ENCODE data around the gene MRPL53.
"Not testable (repeated sequence)": the region's sequence is repeated elsewhere in the genome, so short reads cannot be mapped to it uniquely, and the experiment has no call there.

MRPL53 gene

DNA sequence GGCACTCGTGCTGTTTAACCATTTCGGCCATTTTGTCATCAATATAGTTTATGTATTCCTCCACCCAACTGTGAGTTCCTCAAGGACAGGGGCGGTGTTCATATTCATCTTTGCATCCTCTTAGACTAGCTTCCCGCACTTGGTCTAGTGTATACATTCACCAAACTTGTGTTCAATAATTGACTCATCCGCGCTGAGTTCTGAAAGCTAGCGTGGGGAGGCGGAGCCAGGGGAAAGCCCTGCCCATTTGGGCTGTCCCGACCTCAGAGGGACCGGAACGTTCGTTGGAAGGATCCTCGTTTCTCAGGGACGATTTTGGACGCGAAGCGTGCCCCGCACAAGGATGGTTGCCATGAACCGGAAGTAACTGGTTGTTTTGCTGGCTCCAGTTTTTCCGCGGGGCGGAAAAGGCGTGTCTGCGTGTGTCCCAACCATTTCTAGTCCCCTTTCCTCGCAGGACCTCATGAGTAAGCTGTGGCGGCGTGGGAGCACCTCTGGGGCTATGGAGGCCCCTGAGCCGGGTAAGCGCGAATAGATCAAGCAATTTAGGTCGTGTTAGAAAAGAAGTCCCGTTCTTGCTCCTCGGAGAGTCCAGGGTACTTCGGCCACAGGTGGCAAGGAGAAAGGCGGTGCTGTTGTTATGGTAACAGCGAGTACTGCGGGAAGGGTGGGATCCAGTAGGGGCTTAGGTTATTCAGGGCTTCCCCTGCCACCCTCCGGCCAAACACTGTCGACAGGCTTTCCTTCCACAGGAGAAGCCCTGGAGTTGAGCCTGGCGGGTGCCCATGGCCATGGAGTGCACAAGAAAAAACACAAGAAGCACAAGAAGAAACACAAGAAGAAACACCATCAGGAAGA, 17.6 kb downstream of the MRPL53 start, which contains the start of gene INO80B:
Gene INO80B (plus strand): TSS at position 434 of the 858 bp plus-strand sequence. CDS start 30 bp downstream, at position 464.
- peak; percentile 99 for DNase-seq (ENCODE audit: low read depth, low spot score)

DNA sequence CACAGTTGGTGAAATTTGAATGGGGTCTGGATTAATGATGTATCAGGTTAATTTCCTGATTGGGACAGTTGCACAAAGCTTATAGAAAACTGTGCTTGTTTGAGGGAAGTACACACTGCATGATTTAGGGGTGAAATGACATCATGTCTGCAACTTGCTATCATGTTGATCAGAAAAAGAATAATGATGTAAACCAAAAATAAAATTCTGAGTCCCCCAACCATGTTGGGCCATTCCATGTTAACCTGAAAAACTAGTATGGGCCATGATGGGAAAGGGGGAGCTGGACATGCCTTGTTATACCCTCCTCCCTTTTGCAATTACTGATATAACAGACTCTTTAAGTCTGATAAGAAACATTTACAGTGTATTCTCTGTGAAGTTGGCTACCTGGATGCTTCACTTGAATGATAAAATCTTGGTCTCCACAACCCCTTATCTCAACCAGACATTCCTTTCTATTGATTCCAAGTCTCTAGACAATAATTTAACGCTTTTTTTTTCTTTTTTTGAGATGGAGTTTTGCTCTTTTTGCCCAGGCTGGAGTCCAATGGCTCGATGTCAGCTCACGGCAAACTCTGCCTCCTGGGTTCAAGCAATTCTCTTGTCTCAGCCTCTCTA, 21.8 kb downstream of the MRPL53 start:
- DNase-seq (ENCODE audit: low read depth, low spot score): no peak

DNA sequence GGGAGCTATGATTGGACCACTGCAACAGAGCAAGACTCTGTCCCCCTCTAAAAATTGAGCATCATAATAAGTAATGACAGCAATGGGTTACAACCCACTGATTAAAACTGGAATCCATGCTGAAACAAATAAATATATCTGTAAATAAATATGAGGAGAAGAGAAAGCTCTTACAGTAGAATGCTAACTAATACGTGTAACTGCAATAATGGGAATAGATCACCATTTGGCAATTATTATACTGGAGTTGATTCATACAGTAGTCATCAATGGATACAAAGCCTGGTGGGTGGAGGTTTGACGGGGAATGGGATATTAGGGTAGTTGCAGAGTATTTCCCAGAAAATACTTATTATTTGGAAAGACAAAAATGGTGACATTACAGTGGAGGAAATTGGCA, 23.7 kb downstream of the MRPL53 start:
- no peak for DNase-seq (ENCODE audit: low read depth, low spot score)

DNA sequence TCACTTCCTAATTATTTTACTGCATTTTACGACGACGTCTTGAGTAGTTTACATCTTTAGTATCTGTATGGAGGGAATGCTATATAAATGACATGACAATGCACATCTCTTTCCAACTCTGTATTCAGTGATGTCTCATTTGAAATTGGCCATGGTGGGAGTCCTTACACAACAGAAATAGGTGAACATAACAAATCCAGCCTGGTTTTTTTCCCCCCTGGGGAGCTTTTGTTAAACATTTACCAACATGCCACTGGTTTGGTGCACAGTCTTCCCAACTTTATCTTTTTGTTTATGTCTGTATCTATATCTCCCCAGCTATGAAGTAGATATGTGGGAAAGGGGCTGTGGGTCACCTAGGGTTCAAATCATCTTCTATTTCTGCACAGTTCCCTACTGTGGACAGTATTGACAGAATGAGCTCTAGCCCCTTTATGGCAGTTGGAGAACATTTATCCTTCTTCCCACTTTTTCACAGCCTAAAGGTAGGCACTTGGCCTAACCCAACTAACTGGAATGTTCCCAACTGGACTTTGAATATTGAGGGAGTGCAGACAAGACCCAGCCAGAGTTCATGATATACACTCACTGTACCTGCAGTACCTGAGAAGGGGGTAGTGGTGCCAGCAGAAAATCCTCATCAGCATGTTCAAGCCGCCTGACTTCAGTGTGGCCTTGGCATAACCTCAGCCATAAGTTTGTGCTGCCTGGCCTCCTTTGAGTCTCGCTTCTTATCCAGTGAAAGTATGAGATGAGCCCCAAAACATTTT, 25.1 kb downstream of the MRPL53 start:
- DNase-seq (ENCODE audit: low read depth, low spot score): no peak

DNA sequence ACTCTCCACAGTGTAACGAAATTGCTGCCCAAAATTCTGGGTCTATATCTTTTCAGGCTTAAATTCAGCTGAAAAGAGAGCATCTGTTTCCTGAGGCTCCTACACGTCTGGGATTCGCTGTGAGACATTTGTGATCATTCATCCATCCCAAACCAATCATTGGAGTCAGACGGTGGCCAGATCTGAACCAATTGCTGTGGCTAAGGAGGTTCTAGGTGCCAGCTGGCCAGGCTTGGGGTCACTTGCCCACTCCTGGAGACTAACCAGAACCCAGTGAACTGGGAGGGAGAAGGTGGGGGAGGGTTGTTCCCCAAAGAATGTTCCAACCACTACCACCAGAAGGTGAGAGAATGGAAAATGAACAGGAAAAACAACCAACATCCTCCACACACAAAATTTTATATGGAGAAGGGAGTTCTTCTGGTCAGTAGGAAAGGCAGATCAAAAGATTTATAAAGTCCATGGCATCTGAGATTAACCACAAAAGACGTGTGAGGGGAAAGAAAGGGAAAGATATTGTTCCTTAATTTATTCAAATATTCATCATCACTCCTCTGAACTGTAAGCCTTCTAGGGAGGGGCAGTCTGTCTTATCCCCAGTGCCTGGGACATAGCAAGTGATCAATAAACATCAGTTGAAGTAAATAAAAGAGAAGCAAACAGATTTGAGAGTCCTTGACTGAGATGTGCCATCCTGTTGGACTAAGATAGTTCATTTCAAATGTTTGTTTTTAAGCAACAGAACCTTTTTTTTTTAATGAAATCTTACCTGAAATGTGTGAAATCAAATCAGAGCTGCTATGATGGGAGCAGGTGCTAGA, 27.8 kb downstream of the MRPL53 start:
- DNase-seq (ENCODE audit: low read depth, low spot score): peak; percentile 60

DNA sequence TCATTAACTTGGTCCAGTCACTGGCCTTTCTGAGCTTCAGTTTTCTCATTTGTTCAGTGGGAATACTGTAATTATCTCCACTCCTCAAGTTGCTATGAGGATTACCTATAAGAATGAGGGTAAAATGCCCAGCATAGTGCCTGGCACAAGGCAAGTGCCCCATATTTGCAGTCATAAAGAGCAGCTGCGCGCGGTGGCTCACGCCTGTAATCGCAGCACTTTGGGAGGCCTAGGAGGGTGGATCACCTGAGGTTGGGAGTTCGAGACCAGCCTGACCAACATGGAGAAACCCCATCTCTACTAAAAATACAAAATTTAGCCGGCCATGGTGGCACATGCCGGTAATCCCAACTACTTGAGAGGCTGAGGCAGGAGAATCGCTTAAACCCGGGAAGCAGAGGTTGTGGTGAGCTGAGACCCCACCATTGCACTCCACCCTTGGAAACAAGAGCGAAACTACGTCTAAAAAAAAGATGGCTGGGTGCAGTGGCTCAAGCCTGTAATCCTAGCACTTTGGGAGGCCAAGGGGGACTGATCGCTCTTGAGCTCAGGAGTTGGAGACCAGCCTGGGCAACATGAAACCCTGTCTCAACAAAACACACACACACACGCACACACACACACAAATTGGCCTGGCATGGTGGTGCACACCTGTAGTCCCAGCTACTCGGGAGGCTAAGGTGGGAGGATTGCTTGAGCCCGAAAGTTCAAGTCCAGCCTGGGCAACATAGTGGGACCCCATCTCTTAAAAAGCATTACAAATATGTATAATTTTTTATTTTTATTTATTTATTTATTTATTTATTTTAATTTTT, 29.8 kb downstream of the MRPL53 start:
- DNase-seq (ENCODE audit: low read depth, low spot score): not testable (repeated sequence)

DNA sequence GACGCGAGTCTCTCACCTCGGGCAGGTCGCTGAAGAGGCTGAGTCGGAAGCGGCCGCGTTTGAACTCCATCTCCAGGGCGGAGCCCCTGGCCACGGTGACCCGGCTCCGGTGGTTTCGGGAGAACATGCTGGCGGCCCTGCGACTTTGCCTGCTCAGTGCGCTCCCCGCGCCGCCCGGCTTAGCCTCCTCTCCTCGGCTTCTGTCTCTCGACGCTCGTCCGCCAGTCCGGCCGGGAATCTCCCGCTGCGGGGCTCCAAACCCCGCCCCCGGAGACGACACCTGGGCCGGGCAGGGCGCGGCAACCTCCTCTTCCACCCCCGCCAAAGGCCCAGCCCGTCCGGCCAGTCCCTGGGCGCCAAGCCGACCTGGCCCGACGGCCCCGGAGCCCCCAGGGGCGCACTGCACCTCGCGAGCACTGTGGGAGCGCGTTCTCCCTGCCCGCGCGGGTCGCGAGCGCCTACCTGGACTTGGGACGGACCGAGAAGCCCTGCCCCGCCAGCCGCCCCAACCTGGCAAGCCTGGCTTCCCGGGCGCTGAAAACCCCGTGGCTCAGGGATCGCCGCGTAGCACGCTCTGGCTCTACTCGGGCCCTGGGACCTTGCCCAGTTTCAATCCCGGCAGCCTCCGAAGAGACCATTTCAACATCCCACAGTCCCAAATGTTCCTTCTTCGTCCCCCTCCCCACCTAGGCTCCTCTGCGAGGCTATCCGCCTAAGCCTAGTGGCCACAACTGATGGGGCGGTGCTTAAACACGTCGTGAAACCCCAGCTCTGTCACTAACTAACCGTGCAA, 30.6 kb downstream of the MRPL53 start, which contains the start of gene RTKN:
Gene RTKN (minus strand): TSS at position 248 of the 793 bp plus-strand sequence. CDS start 121 bp downstream, at position 127.
- DNase-seq (ENCODE audit: low read depth, low spot score): peak; percentile 37

DNA sequence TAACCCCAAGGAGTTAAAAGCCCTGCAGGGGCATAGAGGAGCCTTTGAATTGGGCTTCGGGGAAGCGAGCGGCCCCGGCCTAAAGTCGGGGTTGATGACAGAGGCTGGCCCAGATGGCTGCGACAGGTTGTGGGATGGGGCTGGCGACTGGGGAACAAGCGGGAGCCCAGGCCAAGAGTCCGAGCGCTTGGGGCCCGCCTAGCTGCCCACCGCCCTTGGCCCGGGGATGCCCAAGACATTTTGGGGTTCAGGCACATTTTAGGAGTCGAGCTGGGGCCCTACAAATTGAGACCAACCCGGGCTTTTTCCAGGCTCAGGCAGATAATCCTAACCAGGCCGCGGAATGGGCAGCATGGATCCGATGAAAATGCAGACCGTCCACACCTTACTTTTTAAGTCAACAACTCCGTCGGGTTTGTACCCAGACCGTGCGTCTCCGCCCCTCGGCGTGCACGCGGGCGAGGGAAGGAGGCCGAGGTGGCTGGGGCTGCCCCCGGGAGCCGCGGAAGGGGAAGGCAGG, 31.2 kb downstream of the MRPL53 start:
- no peak for DNase-seq (ENCODE audit: low read depth, low spot score)

DNA sequence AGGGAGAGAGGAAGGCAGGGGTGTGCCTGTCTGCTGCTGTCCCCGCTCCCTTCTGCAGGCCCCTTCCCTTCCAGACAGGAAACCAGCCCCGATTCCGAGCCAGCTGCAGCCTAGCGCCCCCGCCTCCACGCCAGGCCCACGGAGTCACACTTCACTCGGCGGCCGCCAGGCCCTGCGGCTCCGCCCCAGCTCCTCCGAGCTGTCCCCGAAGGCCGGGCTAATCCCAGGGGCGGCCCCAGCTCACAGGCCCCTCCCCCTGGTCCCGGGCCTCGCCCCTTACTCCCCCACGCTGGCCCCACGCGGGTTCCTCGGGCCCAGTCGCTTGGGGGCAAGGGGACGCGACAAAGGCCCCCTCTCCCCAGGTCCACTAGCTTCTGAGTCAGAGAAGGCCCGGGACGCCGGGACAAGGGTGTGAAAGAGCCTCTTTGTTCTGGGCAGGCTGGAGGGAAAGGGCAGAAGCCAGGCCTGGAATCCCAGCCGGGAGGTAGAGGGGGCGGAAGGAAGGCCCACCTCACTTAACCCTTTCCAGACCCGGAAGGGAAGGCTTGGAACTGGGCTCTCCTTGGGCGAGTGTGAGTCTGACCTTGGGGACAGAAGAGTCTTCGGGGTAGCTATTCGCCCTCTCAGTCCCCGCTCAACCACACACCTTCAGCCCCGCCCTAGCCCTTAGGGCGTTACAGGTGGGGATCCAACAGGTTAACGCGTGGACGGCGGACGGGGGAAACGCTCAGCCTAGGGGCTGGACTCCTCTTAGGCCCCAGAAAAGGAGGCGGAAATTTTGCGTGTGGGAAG, 31.9 kb downstream of the MRPL53 start:
- peak; percentile 92 for DNase-seq (ENCODE audit: low read depth, low spot score)

DNA sequence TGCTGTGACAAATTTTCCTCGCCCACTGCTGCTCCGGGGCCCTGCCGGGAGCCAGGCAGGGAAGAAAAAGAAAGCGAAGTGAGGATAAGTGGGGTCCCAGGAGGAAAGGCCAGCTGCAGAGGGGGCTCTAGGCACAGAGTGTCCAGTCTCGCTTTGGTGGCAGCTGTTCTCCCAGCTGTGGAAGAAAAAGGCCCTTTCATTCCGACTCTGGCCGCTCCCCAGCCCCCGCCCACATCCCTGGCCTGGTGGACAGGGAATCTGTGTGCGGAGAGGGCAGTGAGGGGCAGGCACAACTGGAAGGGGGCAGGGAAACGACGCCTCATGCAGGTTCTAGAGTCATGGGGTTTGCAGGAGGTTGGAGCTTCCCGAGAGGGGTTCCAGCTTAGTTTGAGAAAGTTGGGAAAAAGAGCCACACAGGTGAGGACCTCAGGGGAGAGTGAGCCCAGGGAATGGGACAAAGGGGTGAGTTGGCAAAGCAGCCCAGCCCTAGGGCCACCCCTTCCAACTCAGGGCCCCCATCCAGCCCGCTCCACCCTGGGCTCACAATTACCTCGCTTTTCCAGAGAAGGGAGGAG, 32.6 kb downstream of the MRPL53 start:
- peak; percentile 67 for DNase-seq (ENCODE audit: low read depth, low spot score)

DNA sequence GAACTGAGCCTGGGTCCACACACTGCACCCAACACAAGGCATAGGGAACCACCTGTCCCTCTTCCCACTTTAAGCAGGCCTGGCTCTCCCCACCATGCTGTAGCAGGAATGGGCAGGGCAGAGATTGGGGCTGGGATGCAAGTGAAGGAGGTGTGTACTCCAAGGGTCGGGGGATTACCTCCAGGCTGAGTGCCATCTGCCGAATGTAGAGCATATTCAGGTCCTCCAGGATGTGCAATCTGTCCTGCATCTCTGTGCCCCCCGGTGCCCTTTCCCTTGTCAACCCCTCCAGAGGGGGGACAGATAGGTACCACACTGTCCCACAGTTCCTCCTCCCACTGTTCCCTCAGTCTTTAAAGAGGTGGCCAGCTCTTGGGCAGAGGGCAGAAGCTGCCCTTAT, 33.1 kb downstream of the MRPL53 start:
- no peak for DNase-seq (ENCODE audit: low read depth, low spot score)

DNA sequence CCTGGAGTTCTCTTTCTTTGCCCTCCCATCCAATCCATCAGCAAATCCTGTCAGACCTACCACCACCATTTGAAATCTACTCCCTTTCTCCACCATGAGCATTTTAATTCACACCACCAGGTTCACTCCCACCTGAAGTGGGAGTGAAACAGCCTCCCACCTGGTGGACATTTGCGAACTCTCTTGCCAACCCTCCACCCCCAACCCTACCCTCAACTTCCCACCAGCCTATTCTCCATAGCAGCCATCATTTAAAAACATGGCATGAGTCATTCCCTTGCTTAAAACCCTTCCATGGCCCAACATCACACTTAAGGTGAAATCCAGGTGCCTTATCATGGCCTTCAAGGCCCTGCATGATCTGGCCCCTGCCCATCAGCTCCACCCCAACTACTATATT, 34.2 kb downstream of the MRPL53 start:
- no peak for DNase-seq (ENCODE audit: low read depth, low spot score)

DNA sequence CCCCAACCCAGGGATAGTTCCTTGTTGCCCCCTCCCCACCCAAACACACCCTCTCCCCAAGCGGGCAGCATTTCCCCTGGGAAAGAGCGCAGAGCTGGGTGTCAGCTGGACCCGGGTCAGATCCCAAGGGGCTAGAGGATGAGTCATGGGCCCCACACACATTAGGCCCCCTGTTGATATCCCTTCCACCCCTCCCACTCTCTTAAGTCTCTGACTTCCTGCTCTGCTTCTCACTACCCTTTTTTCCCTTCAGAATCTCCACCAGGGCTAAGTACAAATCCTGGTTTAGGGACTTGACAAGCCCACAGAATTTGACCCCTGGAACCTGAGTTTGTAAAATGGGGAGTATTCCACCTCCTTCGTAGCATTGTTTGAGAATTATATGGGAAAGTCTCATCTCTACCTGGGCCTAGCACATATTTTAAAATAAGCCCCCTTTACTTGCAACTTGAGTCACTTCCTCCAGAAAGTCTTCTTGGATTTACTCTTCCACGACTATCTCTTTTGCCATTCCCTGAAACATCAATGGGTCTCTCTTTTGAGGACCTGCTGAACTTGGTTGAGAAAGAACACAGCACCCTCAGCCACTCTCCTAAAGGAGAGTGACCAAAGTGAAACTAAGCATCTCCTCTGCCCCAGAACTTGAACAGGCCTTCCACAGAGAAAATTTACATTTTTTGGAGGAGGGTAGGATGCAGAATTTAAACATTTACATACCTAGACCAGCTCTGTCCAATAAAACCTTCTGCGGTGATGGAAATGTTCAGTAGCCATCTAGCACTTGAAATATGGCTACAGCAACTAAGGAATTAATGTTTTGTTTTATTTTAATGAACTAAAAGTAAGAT, 35.4 kb downstream of the MRPL53 start:
- no peak for DNase-seq (ENCODE audit: low read depth, low spot score)

DNA sequence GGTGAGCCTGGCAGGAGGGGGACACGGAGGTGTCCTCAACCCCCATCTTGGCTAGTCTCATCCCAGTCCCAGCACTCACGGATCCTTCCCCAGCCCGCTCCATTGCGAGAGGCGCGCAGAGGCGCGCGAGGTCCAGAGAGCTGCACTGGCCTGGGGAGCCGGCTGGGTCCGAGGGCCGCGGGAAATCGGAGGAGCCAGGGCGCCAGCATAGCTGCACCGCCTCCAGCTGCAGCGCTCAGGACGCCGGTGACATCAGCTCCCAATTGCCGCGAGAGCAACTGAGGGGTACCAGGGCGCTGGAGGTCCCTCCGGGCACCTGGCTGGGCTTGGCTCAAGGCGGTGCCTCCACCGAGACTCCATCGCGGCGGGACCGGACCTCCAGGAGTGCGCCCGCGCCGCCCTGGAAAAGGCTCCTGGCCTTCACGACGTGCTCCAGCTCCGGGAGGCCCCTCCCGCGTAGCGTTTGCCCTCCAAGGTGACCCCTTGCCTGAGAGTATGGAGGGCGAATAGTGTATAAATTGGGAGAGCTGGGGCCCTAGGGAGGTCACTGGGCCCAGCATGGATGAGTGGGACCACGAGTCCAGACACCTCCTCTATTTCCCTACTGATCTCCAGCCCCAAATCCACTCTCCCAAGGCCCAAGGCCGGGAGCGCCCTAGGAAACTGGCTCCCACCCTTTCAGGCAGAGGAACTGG, 36.2 kb downstream of the MRPL53 start:
- no peak for DNase-seq (ENCODE audit: low read depth, low spot score)

DNA sequence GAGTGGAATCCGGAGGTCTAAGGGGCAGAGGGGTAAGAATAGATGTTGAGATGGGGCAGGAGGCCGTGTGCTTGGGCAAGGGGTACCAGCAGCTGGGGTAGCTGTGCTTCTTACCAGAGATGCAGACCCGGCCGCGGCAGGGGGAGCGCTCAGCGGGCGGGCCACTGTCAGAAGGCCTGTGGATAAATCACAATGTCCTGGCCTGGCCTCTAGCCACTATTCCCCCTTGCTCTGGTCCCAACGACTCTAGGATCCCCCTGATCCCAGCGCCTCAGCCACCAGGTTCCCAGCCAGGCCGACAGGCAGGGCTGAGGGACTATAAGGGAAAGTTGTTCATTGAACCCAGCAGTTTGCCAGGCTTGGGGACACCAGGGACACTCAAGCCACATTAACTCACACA, 42.0 kb downstream of the MRPL53 start:
- DNase-seq (ENCODE audit: low read depth, low spot score): no peak
